NK-92 treated with Interleukin-12 subunit alpha and Interleukin-12 subunit beta, amount 100 ng/mL, for 24 hours (cell line): ENCODE measurements around the gene PTPRF.
"Not testable (repeated sequence)": the region's sequence is repeated elsewhere in the genome, so short reads cannot be mapped to it uniquely, and the experiment has no call there.

Source experiments
- DNase-seq: peaks from one replicate; lab custom pipeline; 2025; lab: John Stamatoyannopoulos, UW

PTPRF gene

GRCh38 chr1:43530483-43531106 lies at the start of gene PTPRF:
Gene PTPRF, plus strand, starts transcription at chr1:43530883. Its CDS starts 14,193 bp downstream, at chr1:43545076.
- no peak for DNase-seq

GRCh38 chr1:43481491-43481890 lies 49.2 kb upstream of the PTPRF start:
- DNase-seq, result no peak

GRCh38 chr1:43482215-43482614 lies 48.5 kb upstream of the PTPRF start:
- DNase-seq, result no peak

GRCh38 chr1:43484367-43484766 lies 46.3 kb upstream of the PTPRF start:
- DNase-seq, result no peak

- DNase-seq, result no peak
Measured at GRCh38 chr1:43488165-43488564, 42.5 kb upstream of the PTPRF start.

GRCh38 chr1:43491061-43491460 lies 39.6 kb upstream of the PTPRF start:
- no peak for DNase-seq

- DNase-seq, result no peak
Measured at GRCh38 chr1:43492826-43493225, 37.9 kb upstream of the PTPRF start.

- no peak for DNase-seq
Measured at GRCh38 chr1:43493661-43494450, 36.8 kb upstream of the PTPRF start.

GRCh38 chr1:43495204-43495603 lies 35.5 kb upstream of the PTPRF start:
- DNase-seq, result no peak

- DNase-seq, result no peak
Measured at GRCh38 chr1:43499898-43500297, 30.8 kb upstream of the PTPRF start.

- not testable (repeated sequence) for DNase-seq
Measured at GRCh38 chr1:43501806-43502205, 28.9 kb upstream of the PTPRF start.

- no peak for DNase-seq
Measured at GRCh38 chr1:43503534-43503933, 27.1 kb upstream of the PTPRF start.

GRCh38 chr1:43505077-43505780 lies 25.5 kb upstream of the PTPRF start:
- DNase-seq, result no peak

GRCh38 chr1:43506233-43506632 lies 24.4 kb upstream of the PTPRF start:
- DNase-seq, result no peak

- DNase-seq, result no peak
Measured at GRCh38 chr1:43507296-43508295, 23.1 kb upstream of the PTPRF start.

GRCh38 chr1:43509007-43509739 lies 21.5 kb upstream of the PTPRF start:
- no peak for DNase-seq

- no peak for DNase-seq
Measured at GRCh38 chr1:43509740-43510375, 20.8 kb upstream of the PTPRF start.

- DNase-seq, result no peak
Measured at GRCh38 chr1:43510621-43511020, 20.1 kb upstream of the PTPRF start.

GRCh38 chr1:43511394-43511793 lies 19.3 kb upstream of the PTPRF start:
- DNase-seq, result no peak

- no peak for DNase-seq
Measured at GRCh38 chr1:43512133-43512532, 18.6 kb upstream of the PTPRF start.

GRCh38 chr1:43512681-43513080 lies 18.0 kb upstream of the PTPRF start:
- no peak for DNase-seq
